Epithelial cell of esophagus (primary cell): ENCODE data around the gene MAST2.
A peak's percentile ranks its signal among the peaks of the same experiment; 100 is the strongest.

Experiments
- DNase-seq: peaks from one replicate; pipeline ENCODE4 v3.0.0; 2010; ENCODE audit warnings: low read depth
- H3K4me3 ChIP-seq: 2 replicates; pipeline ENCODE4 v1.5.1; 2011; ENCODE audit warnings: mild to moderate bottlenecking, low read length, control low read depth
- CTCF ChIP-seq: IDR thresholded peaks from 2 replicates; pipeline ENCODE4 v1.5.1; 2011; ENCODE audit warnings: low read depth, mild to moderate bottlenecking, low read length, control low read depth, inconsistent platforms; ENCODE audit not compliant: insufficient read depth; ENCODE audit errors: missing control alignments

The MAST2 gene

GRCh38 chr1:45803299-45803780 is at the start of gene MAST2:
MAST2 (plus strand) TSS chr1:45803612; CDS start chr1:45803896, 284 bp downstream.
- H3K4me3 ChIP-seq = peak within 1 kb of the TSS; percentile 72
- no peak for TF ChIP-seq CTCF
- DNase-seq = peak; percentile 89

GRCh38 chr1:45755697-45756096 is 47.7 kb upstream of the MAST2 start:
- H3K4me3 ChIP-seq = no peak overlapping the region
- no peak for DNase-seq
- TF ChIP-seq CTCF = no peak

GRCh38 chr1:45762291-45762690 is 41.1 kb upstream of the MAST2 start:
- no peak for TF ChIP-seq CTCF
- no peak overlapping the region for H3K4me3 ChIP-seq
- no peak for DNase-seq

- TF ChIP-seq CTCF = no peak
- DNase-seq = no peak
- no peak overlapping the region for H3K4me3 ChIP-seq
Measured at GRCh38 chr1:45765999-45766792, 37.2 kb upstream of the MAST2 start.

- H3K4me3 ChIP-seq = no peak overlapping the region
- no peak for DNase-seq
- TF ChIP-seq CTCF = no peak
Measured at GRCh38 chr1:45767035-45767434, 36.4 kb upstream of the MAST2 start.

- DNase-seq = peak; percentile 47
- H3K4me3 ChIP-seq = no peak overlapping the region
Measured at GRCh38 chr1:45769261-45769932, 34.0 kb upstream of the MAST2 start.

More at GRCh38 chr1:45769261-45769932, 34.0 kb upstream of the MAST2 start:
- no peak for TF ChIP-seq CTCF
